Activated naive CD8-positive, alpha-beta T cell treated with anti-CD3 and anti-CD28 coated beads for 36 hours (primary cell): ENCODE measurements around the gene KBTBD2. TPM values are rescaled to one million over a fixed set of nuclear protein-coding genes. Genes with fewer than 3 reads are reported as not detected.
A peak's percentile ranks its signal among the peaks of the same experiment; 100 is the strongest.
"Not testable (repeated sequence)": the region's sequence is repeated elsewhere in the genome, so short reads cannot be mapped to it uniquely, and the experiment has no call there.

Experiments
- DNase-seq: peaks from one replicate; pipeline ENCODE4 v3.0.0; 2021
- H3K27ac Mint-ChIP-seq: one replicate; pipeline ENCODE4 v1.8.0; 2022; ENCODE audit warnings: mild to moderate bottlenecking, moderate library complexity, mixed read lengths
- H3K27me3 Mint-ChIP-seq: one replicate; pipeline ENCODE4 v1.8.0; 2022; ENCODE audit warnings: mild to moderate bottlenecking, mixed read lengths
- H3K36me3 Mint-ChIP-seq: one replicate; pipeline ENCODE4 v1.8.0; 2021; ENCODE audit warnings: mild to moderate bottlenecking, mixed read lengths
- H3K4me1 Mint-ChIP-seq: one replicate; pipeline ENCODE4 v1.8.0; 2021; ENCODE audit warnings: mixed read lengths
- H3K4me3 Mint-ChIP-seq: one replicate; pipeline ENCODE4 v1.8.0; 2022; ENCODE audit warnings: mild to moderate bottlenecking, moderate library complexity, mixed read lengths
- H3K9me3 Mint-ChIP-seq: one replicate; pipeline ENCODE4 v1.8.0; 2022; ENCODE audit warnings: mixed read lengths
- total RNA-seq, 2 experiments: library from RNA; stranded (reverse); gene quantifications; one replicate each; pipeline ENCODE4 v1.2.3, GENCODE V29; 2021

Gene KBTBD2
- total RNA-seq, 2 experiments from 2014 or later = 20.9 to 22.7 TPM

- Mint-ChIP-seq H3K9me3 (no peaks in the 10 kb centered on the region), H3K27ac (no peak overlapping the region), H3K4me3 (no peak overlapping the region), H3K36me3 (no peaks in the 10 kb centered on the region), H3K4me1 (peaks cover 8% of the 10 kb centered on the region), H3K27me3 (no peaks in the 10 kb centered on the region)
- DNase-seq = no peak
These were observed 10.1 kb upstream of the KBTBD2 start for GRCh38 chr7:32901629-32902028.

DNA sequence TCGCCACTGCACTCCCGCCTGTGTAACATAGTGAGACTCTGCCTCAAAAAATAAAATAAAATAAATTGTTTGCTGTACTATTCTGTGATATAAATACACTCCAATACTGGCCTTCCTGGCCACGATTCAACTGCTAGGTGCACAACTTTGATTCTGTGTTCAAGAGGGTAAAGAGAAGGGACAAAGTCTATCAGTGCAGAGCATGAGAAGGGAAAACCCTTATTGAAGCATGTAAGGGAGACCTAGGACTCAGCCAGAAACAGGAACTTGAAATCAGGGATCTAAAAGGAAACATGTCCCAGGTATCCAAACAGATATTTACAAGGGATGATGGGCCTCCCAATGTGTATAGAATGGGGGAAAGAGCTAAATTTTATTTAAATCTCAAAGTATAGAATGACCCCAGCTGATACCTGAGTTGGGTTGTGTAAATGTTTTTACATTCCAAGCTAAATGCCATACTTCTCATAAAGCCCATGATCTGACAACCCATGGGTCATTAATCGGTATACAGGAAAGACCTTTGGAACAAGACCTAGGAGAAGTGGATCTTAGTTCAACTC lies 9.0 kb upstream of the KBTBD2 start:
- H3K9me3 Mint-ChIP-seq = no peaks in the 10 kb centered on the region
- no peaks in the 10 kb centered on the region for H3K27me3 Mint-ChIP-seq
- no peak overlapping the region for H3K4me3 Mint-ChIP-seq
- DNase-seq = no peak
- peaks cover 7% of the 10 kb centered on the region for H3K4me1 Mint-ChIP-seq
- H3K27ac Mint-ChIP-seq = no peak overlapping the region
- H3K36me3 Mint-ChIP-seq = no peaks in the 10 kb centered on the region

- not testable (repeated sequence) for H3K27me3 Mint-ChIP-seq, DNase-seq, H3K9me3 Mint-ChIP-seq, H3K27ac Mint-ChIP-seq, H3K36me3 Mint-ChIP-seq, H3K4me3 Mint-ChIP-seq
- peaks cover 13% of the 10 kb centered on the region for H3K4me1 Mint-ChIP-seq
These were observed 5.8 kb upstream of the KBTBD2 start for GRCh38 chr7:32897376-32897775.

DNA sequence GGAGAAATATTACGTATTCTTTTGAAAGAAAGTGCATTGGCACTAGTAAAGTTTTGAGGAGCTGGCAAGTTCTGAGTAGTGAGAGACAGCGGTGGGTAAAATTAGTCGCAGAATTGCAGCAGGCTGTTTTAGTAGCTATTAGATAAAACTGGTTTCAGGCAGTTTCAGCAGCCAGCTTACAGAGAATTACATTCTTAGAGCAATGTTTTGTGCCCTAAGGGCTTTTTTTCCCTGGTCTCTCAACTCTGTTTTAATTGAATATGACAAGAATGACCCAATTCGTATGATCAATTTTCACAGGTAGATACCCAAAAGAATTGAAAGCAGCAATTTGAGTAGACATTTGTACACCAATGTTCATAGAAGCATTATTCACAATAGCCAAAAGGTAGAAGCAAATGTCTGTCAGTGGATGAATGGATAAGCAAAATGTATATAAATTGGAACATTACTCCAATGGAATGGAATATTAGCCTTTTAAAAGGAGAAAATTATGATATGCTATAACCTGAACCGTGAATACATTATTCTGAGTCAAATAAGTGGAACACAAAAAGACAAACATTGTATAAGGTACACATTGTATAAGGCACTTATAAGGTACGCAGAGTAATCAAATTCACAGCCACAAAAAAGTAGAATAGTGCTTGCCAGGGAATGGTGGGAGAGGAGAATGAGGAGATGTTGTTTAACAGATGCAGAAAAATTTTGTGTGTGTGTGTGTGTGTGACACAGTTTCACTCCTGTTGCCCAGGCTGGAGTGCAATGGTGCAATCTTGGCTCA lies 5.2 kb upstream of the KBTBD2 start:
- Mint-ChIP-seq H3K4me1 (peaks cover 16% of the 10 kb centered on the region), H3K36me3 (no peaks in the 10 kb centered on the region), H3K27me3 (peaks cover 4% of the 10 kb centered on the region), H3K9me3 (no peaks in the 10 kb centered on the region), H3K4me3 (no peak overlapping the region), H3K27ac (no peak overlapping the region)
- no peak for DNase-seq

DNA sequence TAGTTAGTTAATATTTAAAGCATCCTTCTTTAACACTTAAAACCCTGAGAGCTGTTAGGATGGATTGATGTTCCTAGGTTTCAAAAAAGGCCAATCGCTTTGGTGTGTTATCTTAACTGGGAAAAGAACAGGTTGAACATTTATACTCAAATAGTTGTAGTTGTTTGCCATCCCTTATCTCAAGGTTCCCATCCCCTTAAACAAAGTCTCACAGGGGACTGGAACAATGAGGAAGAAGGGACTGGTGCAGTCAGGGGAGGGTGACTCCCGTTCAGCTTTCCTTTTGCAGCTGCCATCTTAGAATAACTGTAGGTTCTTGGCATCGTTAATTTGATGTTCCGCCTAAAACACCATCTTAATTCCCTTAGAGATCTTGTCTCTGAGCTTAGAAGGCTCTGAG lies 2.6 kb upstream of the KBTBD2 start:
- peaks cover 24% of the 10 kb centered on the region for H3K4me1 Mint-ChIP-seq
- peaks cover 4% of the 10 kb centered on the region for H3K27me3 Mint-ChIP-seq
- peak overlapping the region; percentile 99 for H3K27ac Mint-ChIP-seq
- no peaks in the 10 kb centered on the region for H3K9me3 Mint-ChIP-seq
- DNase-seq = no peak
- H3K4me3 Mint-ChIP-seq = no peak overlapping the region
- peaks cover 6% of the 10 kb centered on the region for H3K36me3 Mint-ChIP-seq

DNA sequence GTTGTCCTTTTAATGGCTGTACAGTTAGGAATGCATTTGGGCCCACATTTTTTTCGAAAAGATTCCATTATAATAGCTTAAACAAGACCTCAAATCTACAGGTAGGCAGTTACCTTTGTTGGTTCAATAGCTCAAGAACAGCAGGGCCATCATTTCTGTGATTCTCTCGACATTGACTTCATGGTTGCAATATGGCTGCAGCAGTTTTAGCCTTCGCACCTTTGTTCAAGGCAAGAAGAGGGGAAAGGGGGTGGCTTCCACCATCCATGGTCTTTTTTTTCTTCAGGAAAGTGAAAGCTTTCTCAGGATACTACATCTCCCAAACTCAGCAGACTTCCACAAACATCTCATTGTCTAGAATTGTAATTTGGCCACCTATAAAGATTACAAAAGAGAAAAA lies 2.2 kb upstream of the KBTBD2 start:
- H3K27me3 Mint-ChIP-seq = peaks cover 4% of the 10 kb centered on the region
- DNase-seq = no peak

DNA sequence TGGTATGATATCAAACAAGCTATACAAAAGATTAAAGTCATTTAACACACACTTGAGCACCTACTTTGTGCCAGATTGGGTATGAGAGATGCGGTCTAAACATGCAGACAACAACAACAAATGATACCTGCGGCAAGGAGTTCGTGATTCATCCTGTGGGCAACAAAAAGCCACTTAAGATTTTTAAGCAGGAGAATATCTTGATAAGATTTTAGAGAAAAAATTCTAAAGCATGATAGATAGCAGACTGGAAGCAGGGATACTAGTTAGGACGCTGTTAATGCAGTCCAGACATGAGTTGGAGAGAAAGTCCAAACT lies 1.6 kb upstream of the KBTBD2 start:
- Mint-ChIP-seq H3K4me3 (peak overlapping the region; percentile 92), H3K4me1 (peaks cover 30% of the 10 kb centered on the region), H3K27me3 (peaks cover 4% of the 10 kb centered on the region), H3K9me3 (no peaks in the 10 kb centered on the region), H3K27ac (peak overlapping the region; percentile 99), H3K36me3 (peaks cover 8% of the 10 kb centered on the region)
- DNase-seq = no peak

More for the DNA sequence above, 2.2 kb upstream of the KBTBD2 start:
- peaks cover 27% of the 10 kb centered on the region for H3K4me1 Mint-ChIP-seq
- H3K27ac Mint-ChIP-seq = peak overlapping the region; percentile 99
- H3K9me3 Mint-ChIP-seq = no peaks in the 10 kb centered on the region
- peaks cover 8% of the 10 kb centered on the region for H3K36me3 Mint-ChIP-seq
- H3K4me3 Mint-ChIP-seq = peak overlapping the region; percentile 92

DNA sequence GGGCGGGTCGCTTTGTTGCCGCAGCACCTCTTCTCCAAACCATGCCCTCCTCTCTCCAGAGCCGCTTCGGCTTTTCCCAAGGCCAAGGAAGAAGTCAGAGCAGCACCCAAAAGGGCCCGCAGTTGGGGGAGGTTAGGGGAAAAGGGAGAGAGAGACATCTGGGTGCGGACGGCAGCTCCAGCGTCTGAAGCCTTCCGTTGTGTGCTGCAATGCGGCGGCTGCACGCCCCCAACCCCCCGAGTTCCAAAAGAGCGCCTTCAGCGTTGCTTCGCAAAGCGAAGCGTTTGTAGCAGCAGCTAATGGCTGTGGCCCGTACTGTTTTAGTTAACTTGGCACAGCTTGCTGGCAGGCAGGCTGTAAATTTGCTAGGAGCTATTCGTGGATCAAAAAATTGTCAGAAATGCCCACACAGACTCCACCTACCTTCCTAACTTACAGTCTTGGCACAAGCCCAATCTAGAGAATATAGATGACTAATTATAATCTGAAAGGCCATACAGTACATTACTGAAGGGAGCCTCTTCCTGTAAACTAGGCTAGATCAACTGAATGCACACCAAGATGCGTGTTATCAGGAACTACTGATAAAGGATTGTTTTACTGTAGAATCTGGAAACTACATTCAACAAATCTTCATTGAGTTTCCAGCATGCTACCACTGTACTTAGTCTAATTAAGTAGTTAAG lies 1.1 kb upstream of the KBTBD2 start:
- peaks cover 8% of the 10 kb centered on the region for H3K36me3 Mint-ChIP-seq
- H3K27me3 Mint-ChIP-seq = peaks cover 4% of the 10 kb centered on the region
- peak overlapping the region; percentile 92 for H3K4me3 Mint-ChIP-seq
- H3K9me3 Mint-ChIP-seq = no peaks in the 10 kb centered on the region
- peak overlapping the region; percentile 99 for H3K27ac Mint-ChIP-seq
- H3K4me1 Mint-ChIP-seq = peaks cover 35% of the 10 kb centered on the region
- DNase-seq = peak; percentile 56

DNA sequence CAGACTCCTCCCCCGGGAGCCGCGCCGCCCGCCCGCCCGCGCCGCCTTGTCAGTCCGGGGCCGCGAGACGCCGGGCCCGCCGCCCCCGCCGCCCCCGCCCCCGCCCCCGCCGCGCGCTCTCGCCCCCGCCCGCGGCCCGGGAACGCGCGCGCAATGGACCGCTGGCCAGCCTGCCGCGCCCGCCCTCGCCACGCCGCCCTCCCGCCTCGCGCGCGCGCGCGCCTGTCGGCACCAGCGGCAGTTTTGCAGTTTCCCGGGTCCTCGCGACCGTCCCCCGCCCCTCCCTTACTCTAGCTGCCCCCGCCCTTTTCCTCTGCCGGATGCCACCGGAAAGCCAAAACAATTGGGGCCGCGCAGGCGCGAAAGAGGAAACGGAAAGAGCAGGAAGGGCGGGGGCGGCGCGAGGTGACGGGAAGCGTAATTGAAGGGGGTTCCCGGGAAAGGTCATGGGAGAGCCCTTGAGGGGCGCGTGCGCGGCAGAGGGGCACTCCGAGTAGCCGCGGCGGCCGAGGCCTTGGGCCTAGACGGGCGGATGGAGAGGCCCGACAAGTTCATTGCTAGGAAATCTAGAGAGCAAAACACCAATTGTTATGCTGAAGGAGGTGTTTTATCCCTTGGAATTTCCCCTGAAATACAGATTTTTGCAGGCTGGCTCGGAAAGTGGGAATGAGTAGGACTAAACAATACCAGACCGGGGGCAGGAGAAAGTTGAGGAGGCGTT lies 400 bp upstream of the KBTBD2 start:
- H3K4me3 Mint-ChIP-seq = peak overlapping the region; percentile 92
- peaks cover 4% of the 10 kb centered on the region for H3K27me3 Mint-ChIP-seq
- H3K36me3 Mint-ChIP-seq = peaks cover 8% of the 10 kb centered on the region
- peak overlapping the region; percentile 99 for H3K27ac Mint-ChIP-seq
- H3K9me3 Mint-ChIP-seq = no peaks in the 10 kb centered on the region
- peaks cover 41% of the 10 kb centered on the region for H3K4me1 Mint-ChIP-seq
- peak; percentile 98 for DNase-seq

GRCh38 chr7:32890793-32891042 lies 842 bp downstream of the KBTBD2 start:
- peak overlapping the region; percentile 97 for H3K27ac Mint-ChIP-seq
- peak overlapping the region; percentile 91 for H3K4me3 Mint-ChIP-seq
- H3K4me1 Mint-ChIP-seq = peaks cover 48% of the 10 kb centered on the region
- peaks cover 8% of the 10 kb centered on the region for H3K36me3 Mint-ChIP-seq
- peaks cover 4% of the 10 kb centered on the region for H3K27me3 Mint-ChIP-seq
- DNase-seq = no peak
- no peaks in the 10 kb centered on the region for H3K9me3 Mint-ChIP-seq

- Mint-ChIP-seq H3K27me3 (peaks cover 4% of the 10 kb centered on the region), H3K4me1 (peaks cover 53% of the 10 kb centered on the region), H3K27ac (peak overlapping the region; percentile 97), H3K4me3 (peak overlapping the region; percentile 91), H3K9me3 (no peaks in the 10 kb centered on the region), H3K36me3 (peaks cover 8% of the 10 kb centered on the region)
- peak; percentile 18 for DNase-seq
These were observed 1.4 kb downstream of the KBTBD2 start for GRCh38 chr7:32890010-32890792.

DNA sequence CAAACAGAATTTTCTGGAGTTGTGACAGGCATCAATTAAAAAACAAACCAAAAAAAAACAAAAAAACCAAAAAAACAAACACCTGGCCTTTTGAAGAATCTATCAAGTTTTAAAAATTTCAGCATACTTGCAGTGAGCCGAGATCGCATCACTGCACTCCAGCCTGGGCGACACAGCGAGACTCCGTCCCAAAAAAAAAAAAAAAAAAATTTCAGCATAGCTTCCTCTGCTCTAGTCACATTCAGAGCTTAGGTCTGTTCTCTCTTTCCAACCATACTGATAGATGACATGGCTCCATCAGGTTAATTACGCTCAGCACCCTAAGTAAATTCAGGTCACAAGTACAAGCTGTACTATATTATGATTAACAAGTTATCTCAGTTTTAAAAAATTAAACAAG lies 3.1 kb downstream of the KBTBD2 start:
- no peaks in the 10 kb centered on the region for H3K9me3 Mint-ChIP-seq
- no peak overlapping the region for H3K27ac Mint-ChIP-seq
- H3K36me3 Mint-ChIP-seq = peaks cover 8% of the 10 kb centered on the region
- DNase-seq = no peak
- peaks cover 4% of the 10 kb centered on the region for H3K27me3 Mint-ChIP-seq
- no peak overlapping the region for H3K4me3 Mint-ChIP-seq
- H3K4me1 Mint-ChIP-seq = peaks cover 53% of the 10 kb centered on the region

DNA sequence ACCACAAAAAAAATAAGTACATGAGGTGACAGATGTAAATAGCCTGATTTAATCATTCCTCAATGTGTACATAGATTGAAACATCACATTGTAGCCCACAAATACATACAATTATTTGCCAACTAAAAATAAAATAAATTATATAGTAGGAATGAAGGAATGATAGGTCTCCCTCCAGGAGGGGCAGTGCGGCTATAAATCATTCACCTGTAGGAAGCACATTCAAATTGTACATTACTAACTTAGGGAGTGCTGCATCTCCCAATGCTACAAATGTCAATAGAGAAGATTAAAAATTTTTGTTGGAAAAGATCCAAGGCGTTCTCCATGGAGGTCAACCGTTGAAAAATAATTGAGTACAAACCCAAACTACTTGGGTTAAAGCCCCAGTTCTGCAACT lies 4.2 kb downstream of the KBTBD2 start:
- Mint-ChIP-seq H3K27me3 (peaks cover 4% of the 10 kb centered on the region), H3K36me3 (peaks cover 8% of the 10 kb centered on the region), H3K9me3 (no peaks in the 10 kb centered on the region), H3K4me3 (no peak overlapping the region), H3K27ac (no peak overlapping the region), H3K4me1 (peaks cover 44% of the 10 kb centered on the region)
- DNase-seq = no peak

DNA sequence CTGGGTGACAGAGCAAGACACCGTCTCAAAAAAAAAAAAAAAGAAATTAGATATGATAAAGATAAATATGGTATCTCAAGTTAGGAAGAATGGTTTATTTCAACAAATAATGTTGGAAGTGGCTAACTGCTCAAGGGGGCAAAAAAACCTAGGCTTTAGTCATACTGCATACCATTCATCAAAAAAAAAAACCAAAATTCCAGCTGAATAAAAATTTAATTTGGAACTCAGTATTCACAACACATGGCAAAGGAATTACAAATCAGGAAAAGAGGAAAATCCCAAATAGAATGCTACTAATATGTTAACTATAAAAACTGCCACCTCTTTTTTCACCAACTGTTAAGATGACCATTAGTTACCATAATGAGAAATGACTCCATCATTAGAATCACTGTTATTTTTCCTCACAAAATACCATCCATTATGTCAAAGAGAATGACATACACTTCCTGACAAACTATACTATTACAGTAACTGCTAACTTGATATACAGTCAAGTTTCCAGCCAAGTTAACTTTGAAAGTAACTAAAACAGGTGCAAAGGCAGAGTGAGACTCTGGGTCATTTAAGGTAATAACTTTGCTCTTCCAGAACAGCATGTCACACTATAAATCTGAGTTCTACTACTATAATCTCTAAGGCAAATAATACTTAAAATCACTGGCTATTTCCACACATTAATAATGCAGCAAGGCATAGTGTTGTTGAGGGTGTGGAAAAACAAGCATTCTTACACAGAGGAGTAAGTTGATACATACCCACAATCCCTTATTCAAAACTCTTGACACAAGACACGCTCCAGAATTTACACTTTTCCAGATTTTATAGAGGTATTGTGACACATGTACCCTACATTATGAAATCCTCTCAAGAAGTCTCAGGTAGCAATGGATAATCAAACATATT lies 10.2 kb downstream of the KBTBD2 start:
- no peak overlapping the region for H3K4me3 Mint-ChIP-seq

More for the DNA sequence above, 10.2 kb downstream of the KBTBD2 start:
- DNase-seq = no peak
- no peak overlapping the region for H3K27ac Mint-ChIP-seq
- no peaks in the 10 kb centered on the region for H3K9me3 Mint-ChIP-seq
- peaks cover 36% of the 10 kb centered on the region for H3K4me1 Mint-ChIP-seq
- H3K27me3 Mint-ChIP-seq = no peaks in the 10 kb centered on the region
- peaks cover 11% of the 10 kb centered on the region for H3K36me3 Mint-ChIP-seq
